ENCODE measurements around the gene ZFC3H1. TPM values are rescaled to one million over a fixed set of nuclear protein-coding genes. Genes with fewer than 3 reads are reported as not detected.

The ZFC3H1 gene
- total and polyA plus RNA-seq, 2 of the 13 experiments (the other 11 are each of a cell fraction or from before 2014, with no cell fraction given), result 17.1 to 38.3 TPM

DNA sequence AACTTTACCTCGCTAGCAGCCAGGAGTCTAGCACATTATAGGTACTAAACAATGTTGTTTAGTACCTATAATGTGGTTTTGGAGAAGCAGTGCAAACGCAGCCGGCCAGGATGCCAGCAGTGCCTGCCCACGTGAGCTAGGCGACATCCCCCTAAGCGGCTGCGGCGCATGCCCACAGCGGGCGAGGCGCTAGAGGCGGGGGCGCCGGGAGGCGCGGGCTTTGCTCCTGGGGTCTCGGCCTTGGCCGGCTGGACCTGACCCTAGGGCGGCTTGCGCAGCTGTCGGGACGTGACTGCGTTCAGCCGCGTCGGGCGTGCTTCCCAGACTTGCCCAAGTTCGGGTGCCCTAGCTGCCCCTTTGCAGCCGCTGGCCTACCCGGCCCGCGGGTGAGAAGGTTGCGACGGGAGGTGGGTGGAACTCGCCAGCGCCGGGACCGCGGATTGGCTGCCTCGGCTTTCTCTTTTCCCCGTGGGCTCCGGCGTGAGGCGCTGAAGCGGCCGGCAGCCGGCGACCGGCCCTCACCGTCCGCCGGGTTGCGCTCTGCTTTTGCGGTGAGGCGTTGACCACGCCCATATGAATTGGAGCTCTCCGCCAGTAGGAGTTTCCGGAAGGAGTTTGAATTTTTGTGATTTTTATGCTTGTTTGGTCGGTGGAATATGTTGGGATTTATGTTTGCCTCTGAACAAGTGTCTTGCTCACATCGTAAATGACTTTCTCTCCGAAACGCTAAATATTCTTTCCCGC, 22.4 kb upstream of the ZFC3H1 start, which contains the start of gene TMEM19 (continued):
- peak; percentile 81 for TF ChIP-seq NR2C2 (CRISPR knock-in tag; IDR thresholded peaks at IDR 0.05; ENCODE audit: borderline replicate concordance)
- no peak for TF ChIP-seq NR2F6 (IDR thresholded peaks at IDR 0.05)
- peak; percentile 90 for TF ChIP-seq NR2F6 (CRISPR knock-in tag; IDR thresholded peaks at IDR 0.05)
- peak; percentile 46 for TF ChIP-seq YY1 (IDR thresholded peaks at IDR 0.05; ENCODE audit: insufficient read depth, insufficient replicate concordance, low read depth, low read length)
- TF ChIP-seq, protein P1, sequence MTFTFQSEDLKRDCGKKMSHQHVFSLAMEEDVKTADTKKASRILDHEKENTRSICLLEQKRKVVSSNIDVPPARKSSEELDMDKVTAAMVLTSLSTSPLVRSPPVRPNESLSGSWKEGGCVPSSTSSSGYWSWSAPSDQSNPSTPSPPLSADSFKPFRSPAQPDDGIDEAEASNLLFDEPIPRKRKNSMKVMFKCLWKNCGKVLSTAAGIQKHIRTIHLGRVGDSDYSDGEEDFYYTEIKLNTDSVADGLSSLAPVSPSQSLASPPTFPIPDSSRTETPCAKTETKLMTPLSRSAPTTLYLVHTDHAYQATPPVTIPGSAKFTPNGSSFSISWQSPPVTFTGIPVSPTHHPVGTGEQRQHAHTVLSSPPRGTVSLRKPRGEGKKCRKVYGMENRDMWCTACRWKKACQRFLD (CRISPR knock-in tag; IDR thresholded peaks at IDR 0.05; ENCODE audit: borderline replicate concordance), result peak; percentile 41; the same call in 1 of the 2 replicates
- TF ChIP-seq MZF1 (CRISPR knock-in tag; IDR thresholded peaks at IDR 0.05; ENCODE audit: borderline replicate concordance), result no peak
- peak; percentile 79; the same call in 1 of the 2 replicates for TF ChIP-seq ZFP82 (CRISPR knock-in tag; IDR thresholded peaks at IDR 0.05; ENCODE audit: borderline replicate concordance)
- TF ChIP-seq THYN1 (CRISPR knock-in tag; IDR thresholded peaks at IDR 0.05; ENCODE audit: borderline replicate concordance, low read depth), result no peak
- no peak for TF ChIP-seq ZNF615 (CRISPR knock-in tag; IDR thresholded peaks at IDR 0.05; ENCODE audit: borderline replicate concordance)
- TF ChIP-seq ZNF674 (CRISPR knock-in tag; IDR thresholded peaks at IDR 0.05; ENCODE audit: low read depth), result no peak
- TF ChIP-seq NFKB2 (CRISPR knock-in tag; IDR thresholded peaks at IDR 0.05; ENCODE audit: borderline replicate concordance), result peak; percentile 73; the same call in 1 of the 2 replicates
- no peak for TF ChIP-seq FOSL1 (CRISPR knock-in tag; IDR thresholded peaks at IDR 0.05; ENCODE audit: borderline replicate concordance)
- TF ChIP-seq, protein P2, sequence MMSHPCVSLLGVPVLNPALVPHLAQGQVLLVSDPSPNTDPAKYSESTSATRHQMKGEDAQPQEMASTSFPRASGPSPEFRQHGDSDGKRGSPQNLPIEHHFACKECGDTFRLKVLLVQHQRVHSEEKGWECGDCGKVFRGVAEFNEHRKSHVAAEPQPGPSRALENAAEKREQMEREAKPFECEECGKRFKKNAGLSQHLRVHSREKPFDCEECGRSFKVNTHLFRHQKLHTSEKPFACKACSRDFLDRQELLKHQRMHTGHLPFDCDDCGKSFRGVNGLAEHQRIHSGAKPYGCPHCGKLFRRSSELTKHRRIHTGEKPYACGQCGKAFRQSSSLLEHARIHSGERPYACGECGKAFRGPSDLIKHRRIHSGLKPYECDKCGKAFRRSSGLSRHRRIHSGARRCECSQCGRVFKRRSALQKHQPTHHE (CRISPR knock-in tag; IDR thresholded peaks at IDR 0.05; ENCODE audit: borderline replicate concordance), result peak; percentile 57; the same call in 1 of the 2 replicates
- no peak for TF ChIP-seq CHD4 (IDR thresholded peaks at IDR 0.05; ENCODE audit: borderline replicate concordance, low read length)
- no peak for TF ChIP-seq PLRG1 (conservative IDR thresholded peaks at IDR 0.05)
- 0 out of 2 replicates have a peak, but pooled peaks have one; percentile 76 for TF ChIP-seq ZZZ3 (CRISPR knock-in tag; IDR thresholded peaks at IDR 0.05; ENCODE audit: borderline replicate concordance)
- TF ChIP-seq, protein P3, sequence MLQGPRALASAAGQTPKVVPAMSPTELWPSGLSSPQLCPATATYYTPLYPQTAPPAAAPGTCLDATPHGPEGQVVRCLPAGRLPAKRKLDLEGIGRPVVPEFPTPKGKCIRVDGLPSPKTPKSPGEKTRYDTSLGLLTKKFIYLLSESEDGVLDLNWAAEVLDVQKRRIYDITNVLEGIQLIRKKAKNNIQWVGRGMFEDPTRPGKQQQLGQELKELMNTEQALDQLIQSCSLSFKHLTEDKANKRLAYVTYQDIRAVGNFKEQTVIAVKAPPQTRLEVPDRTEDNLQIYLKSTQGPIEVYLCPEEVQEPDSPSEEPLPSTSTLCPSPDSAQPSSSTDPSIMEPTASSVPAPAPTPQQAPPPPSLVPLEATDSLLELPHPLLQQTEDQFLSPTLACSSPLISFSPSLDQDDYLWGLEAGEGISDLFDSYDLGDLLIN (CRISPR knock-in tag; IDR thresholded peaks at IDR 0.05; ENCODE audit: borderline replicate concordance), result no peak
- no peak for TF ChIP-seq ATM (IDR thresholded peaks at IDR 0.05; ENCODE audit: borderline replicate concordance)
- TF ChIP-seq EEA1 (CRISPR knock-in tag; IDR thresholded peaks at IDR 0.05; ENCODE audit: borderline replicate concordance), result peak; percentile 66; the same call in 1 of the 2 replicates
- TF ChIP-seq ZNF670 (CRISPR knock-in tag; IDR thresholded peaks at IDR 0.05; ENCODE audit: borderline replicate concordance), result peak; percentile 93
- peak; percentile 91; the same call in 1 of the 2 replicates for TF ChIP-seq YEATS4 (CRISPR knock-in tag; IDR thresholded peaks at IDR 0.05; ENCODE audit: borderline replicate concordance)
- 0 out of 2 replicates have a peak, but pooled peaks have one; percentile 66 for TF ChIP-seq ZNF251 (CRISPR knock-in tag; IDR thresholded peaks at IDR 0.05)
- TF ChIP-seq MAFF (IDR thresholded peaks at IDR 0.05; ENCODE audit: low read depth, low read length), result no peak
- TF ChIP-seq CBFB (CRISPR knock-in tag; IDR thresholded peaks at IDR 0.05), result peak; percentile 82
- TF ChIP-seq ZMYM3 (CRISPR knock-in tag; IDR thresholded peaks at IDR 0.05), result no peak
- peak; percentile 57; the same call in 1 of the 2 replicates for TF ChIP-seq IRF1 (CRISPR knock-in tag; IDR thresholded peaks at IDR 0.05; ENCODE audit: low read depth)

All from HepG2 (cell line).